ENCODE data around the gene ZBTB16. TPM values are rescaled to one million over a fixed set of nuclear protein-coding genes. Genes with fewer than 3 reads are reported as not detected.

The ZBTB16 gene
- total RNA-seq, 1 donor from 2014 or later, result 171 TPM

DNA sequence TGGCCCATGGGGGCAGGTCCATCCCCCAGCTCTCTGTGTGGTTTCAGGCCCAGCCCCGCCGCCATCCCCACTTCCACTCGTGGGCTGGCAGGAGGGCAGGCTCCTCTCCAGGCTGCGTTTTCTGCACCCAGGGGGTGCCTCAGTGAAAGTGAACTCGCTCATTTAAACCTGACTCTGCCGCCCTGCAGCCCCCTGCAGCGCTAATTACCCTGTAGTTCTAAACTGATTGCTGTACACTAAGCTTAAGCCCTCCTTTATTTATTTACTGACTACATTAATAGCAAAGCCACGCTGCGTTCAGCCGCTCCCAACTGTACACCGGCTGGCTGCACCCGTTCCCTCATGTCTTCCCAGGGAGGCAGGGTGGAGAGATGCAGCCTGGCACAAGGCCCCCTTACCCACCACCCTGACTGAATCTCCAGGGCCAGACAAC is 200.1 kb downstream of the ZBTB16 start:
- H3K27ac ChIP-seq, result peak overlapping the region; percentile 42
- no peak overlapping the region for H3K4me3 ChIP-seq
- intact Hi-C loops (cut with DNase I), result no loop called here
- no peak for ATAC-seq
- H3K27me3 ChIP-seq (ENCODE audit: low read depth), result no peaks in the 10 kb centered on the region
- H3K9me3 ChIP-seq, result no peaks in the 10 kb centered on the region
- H3K4me1 ChIP-seq, result peaks cover 62% of the 10 kb centered on the region
- TF ChIP-seq, protein P1, sequence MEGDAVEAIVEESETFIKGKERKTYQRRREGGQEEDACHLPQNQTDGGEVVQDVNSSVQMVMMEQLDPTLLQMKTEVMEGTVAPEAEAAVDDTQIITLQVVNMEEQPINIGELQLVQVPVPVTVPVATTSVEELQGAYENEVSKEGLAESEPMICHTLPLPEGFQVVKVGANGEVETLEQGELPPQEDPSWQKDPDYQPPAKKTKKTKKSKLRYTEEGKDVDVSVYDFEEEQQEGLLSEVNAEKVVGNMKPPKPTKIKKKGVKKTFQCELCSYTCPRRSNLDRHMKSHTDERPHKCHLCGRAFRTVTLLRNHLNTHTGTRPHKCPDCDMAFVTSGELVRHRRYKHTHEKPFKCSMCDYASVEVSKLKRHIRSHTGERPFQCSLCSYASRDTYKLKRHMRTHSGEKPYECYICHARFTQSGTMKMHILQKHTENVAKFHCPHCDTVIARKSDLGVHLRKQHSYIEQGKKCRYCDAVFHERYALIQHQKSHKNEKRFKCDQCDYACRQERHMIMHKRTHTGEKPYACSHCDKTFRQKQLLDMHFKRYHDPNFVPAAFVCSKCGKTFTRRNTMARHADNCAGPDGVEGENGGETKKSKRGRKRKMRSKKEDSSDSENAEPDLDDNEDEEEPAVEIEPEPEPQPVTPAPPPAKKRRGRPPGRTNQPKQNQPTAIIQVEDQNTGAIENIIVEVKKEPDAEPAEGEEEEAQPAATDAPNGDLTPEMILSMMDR (IDR thresholded peaks at IDR 0.05), result no peak
- H3K36me3 ChIP-seq, result peaks cover 25% of the 10 kb centered on the region
- no peak for DNase-seq

DNA sequence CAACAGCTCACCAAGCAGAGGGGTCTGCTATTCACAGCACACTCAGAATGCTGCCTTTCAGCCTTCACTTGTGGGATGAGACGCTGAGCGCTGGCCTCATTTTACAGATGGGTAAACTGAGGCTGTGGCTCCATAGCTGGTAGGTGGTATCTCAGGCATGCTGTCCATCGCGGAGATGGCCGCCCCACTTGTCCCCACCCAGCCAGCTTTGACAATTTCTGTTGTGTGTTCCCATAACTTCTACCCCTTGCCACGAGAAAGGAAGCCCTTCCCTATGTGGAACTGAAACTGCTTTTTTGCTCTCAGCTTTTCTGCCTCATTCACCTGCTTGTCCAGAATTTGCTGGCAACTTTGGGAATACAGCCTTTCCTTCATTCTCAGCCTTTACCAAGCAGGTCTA is 200.6 kb downstream of the ZBTB16 start:
- no peak overlapping the region for H3K27ac ChIP-seq
- H3K4me1 ChIP-seq, result peaks cover 62% of the 10 kb centered on the region
- no peak overlapping the region for H3K4me3 ChIP-seq
- H3K36me3 ChIP-seq, result peaks cover 20% of the 10 kb centered on the region
- DNase-seq (no peak), ATAC-seq (no peak)
- intact Hi-C loops (cut with DNase I), result loop anchor here (10.0 kb wide), 2 partner anchors 225 to 365 kb away; no protein-coding TSS in a partner anchor
- H3K27me3 ChIP-seq (ENCODE audit: low read depth), result no peaks in the 10 kb centered on the region
- no peaks in the 10 kb centered on the region for H3K9me3 ChIP-seq
- TF ChIP-seq, protein P1 (IDR thresholded peaks at IDR 0.05), result no peak

DNA sequence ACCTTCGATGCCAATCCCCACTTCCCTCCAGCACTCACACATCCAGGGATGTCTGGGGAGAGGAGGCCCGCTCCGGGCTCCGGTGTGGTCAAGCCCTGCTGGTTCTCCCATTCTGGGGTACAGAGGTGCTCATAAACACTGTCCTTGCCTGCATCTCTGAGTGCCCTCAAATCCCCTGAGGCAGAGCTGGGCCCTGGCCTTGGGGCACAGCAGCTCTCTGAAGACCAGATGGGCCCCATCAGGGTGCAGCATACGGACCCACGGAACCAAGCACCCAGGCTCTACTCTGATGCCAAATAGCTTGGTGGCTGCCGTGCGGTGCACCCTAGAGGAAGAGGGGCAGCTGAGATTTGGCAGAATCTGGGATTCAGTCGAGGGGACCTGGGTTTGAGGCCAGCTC is 201.0 kb downstream of the ZBTB16 start:
- TF ChIP-seq, protein P1 (IDR thresholded peaks at IDR 0.05), result no peak
- ATAC-seq, result peak in 1 of 2 donors; percentile 2
- peaks cover 62% of the 10 kb centered on the region for H3K4me1 ChIP-seq

DNA sequence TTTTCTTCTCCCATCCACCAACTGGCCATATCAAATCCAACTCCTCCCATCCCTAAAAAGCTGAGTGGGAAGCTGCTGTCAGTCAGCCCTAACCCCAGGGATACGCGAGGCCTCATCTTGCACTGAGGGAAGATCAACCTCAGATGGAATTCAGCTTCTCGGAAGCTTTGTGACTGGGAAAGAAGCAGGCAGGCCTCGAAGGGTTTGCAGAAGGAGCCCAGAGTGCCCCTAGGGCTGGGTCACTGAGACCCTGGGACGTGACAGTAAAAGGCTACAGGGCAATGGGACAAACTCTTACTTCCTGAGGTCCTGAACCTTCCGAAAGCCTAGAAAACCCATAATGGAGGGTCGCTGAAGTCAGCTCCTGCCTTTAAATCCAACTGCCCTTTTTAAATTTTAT is 202.3 kb downstream of the ZBTB16 start:
- Histone ChIP-seq H3K4me1 (peaks cover 52% of the 10 kb centered on the region), H3K36me3 (peaks cover 5% of the 10 kb centered on the region), H3K27me3 (ENCODE audit: low read depth) (no peaks in the 10 kb centered on the region), H3K9me3 (no peaks in the 10 kb centered on the region), H3K4me3 (no peak overlapping the region), H3K27ac (no peak overlapping the region)
- TF ChIP-seq, protein P1 (IDR thresholded peaks at IDR 0.05), result no peak
- ATAC-seq (no peak), DNase-seq (no peak)
- intact Hi-C loops (cut with DNase I), result loop anchor here (10.0 kb wide), 2 partner anchors 227 to 367 kb away; no protein-coding TSS in a partner anchor

More for the DNA sequence above, 201.0 kb downstream of the ZBTB16 start:
- intact Hi-C loops (cut with DNase I), result loop anchor here (10.0 kb wide), 2 partner anchors 226 to 366 kb away; no protein-coding TSS in a partner anchor
- Histone ChIP-seq H3K27me3 (ENCODE audit: low read depth) (no peaks in the 10 kb centered on the region), H3K4me3 (no peak overlapping the region), H3K9me3 (no peaks in the 10 kb centered on the region), H3K27ac (peak overlapping the region; percentile 50), H3K36me3 (peaks cover 18% of the 10 kb centered on the region)
- no peak for DNase-seq

DNA sequence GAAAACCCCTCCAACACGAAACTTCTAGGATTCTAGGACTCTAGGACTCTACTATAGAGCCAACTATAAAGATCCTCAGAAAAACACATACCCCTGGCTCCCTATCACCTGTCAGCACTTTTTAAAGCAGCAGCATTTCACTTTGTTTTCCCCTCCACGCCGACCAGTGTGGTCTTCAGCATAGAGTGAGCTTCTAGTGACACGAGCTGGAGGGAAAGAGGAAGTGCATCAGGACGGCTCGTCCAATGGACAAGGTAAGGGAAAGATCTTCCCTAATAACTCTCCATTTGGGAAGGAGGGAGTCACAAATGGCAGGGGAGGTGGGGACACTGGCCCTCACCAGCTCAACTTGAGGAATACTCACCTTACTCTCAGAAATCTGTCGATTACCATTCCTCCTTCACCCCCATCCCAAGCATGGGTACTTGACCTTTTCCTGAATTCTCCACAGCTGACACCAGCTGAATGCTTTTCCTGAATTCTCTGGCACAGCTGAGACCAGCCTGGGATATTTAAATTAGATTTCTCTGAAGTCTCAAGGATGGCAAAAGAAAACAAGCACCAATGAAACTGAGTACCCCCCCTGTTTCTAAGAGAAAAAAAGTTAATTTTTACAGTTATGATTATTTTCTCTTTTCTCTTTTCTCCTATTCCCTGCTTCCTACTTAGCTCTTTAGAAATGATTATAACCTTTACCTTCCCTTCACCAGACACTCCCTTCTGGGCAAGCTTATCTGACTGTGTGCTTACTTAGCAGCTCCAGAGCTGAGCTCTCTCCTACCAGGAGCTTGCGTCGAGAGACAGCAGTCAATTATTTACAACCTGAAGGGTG is 203.4 kb downstream of the ZBTB16 start:
- H3K9me3 ChIP-seq, result no peaks in the 10 kb centered on the region
- DNase-seq, result no peak
- no peak overlapping the region for H3K4me3 ChIP-seq
- H3K27ac ChIP-seq, result no peak overlapping the region
- H3K4me1 ChIP-seq, result peaks cover 43% of the 10 kb centered on the region
- intact Hi-C loops (cut with DNase I), result loop anchor here (10.0 kb wide), 2 partner anchors 228 to 368 kb away; no protein-coding TSS in a partner anchor
- peak; percentile 16 to 66 for ATAC-seq
- TF ChIP-seq, protein P1 (IDR thresholded peaks at IDR 0.05), result peak; percentile 57
- no peaks in the 10 kb centered on the region for H3K27me3 ChIP-seq (ENCODE audit: low read depth)
- no peaks in the 10 kb centered on the region for H3K36me3 ChIP-seq

Measured in lower lobe of right lung (tissue), 2 donors.